Ishikawa (cell line): ENCODE measurements around the gene LEPR.

Experiments
- CEBPB ChIP-seq: IDR thresholded peaks from 2 replicates; pipeline ENCODE4 v1.6.1; 2012
- CREB1 ChIP-seq: IDR thresholded peaks from 2 replicates; pipeline ENCODE4 v1.6.1; 2012; ENCODE audit warnings: low read depth
- EGR1 ChIP-seq: IDR thresholded peaks from 2 replicates; pipeline ENCODE4 v1.6.1; 2012
- EP300 ChIP-seq: IDR thresholded peaks from 2 replicates; pipeline ENCODE4 v1.6.1; 2012; ENCODE audit warnings: borderline replicate concordance
- FOXM1 ChIP-seq: IDR thresholded peaks from 2 replicates; pipeline ENCODE4 v1.6.1; 2012; ENCODE audit warnings: low read depth, borderline replicate concordance
- MAX ChIP-seq: IDR thresholded peaks from 2 replicates; pipeline ENCODE4 v1.6.1; 2012
- NFIC ChIP-seq: IDR thresholded peaks from 2 replicates; pipeline ENCODE4 v1.6.1; 2012
- RAD21 ChIP-seq: IDR thresholded peaks from 2 replicates; pipeline ENCODE4 v1.6.1; 2012; ENCODE audit warnings: low read depth
- REST ChIP-seq: IDR thresholded peaks from 2 replicates; pipeline ENCODE4 v1.6.1; 2012; ENCODE audit warnings: low read depth, mild to moderate bottlenecking
- TAF1 ChIP-seq: IDR thresholded peaks from 2 replicates; pipeline ENCODE4 v1.6.1; 2012; ENCODE audit warnings: low read depth, mild to moderate bottlenecking
- TCF12 ChIP-seq: IDR thresholded peaks from 2 replicates; pipeline ENCODE4 v1.6.1; 2012; ENCODE audit warnings: low read depth
- USF1 ChIP-seq: IDR thresholded peaks from 2 replicates; pipeline ENCODE4 v1.6.1; 2012
- YY1 ChIP-seq: IDR thresholded peaks from 2 replicates; pipeline ENCODE4 v1.6.1; 2012; ENCODE audit warnings: low read depth
- ZBTB7A ChIP-seq: IDR thresholded peaks from 2 replicates; pipeline ENCODE4 v1.6.1; 2012; ENCODE audit warnings: low read depth

- TF ChIP-seq RAD21 (no peak), NFIC (no peak), EP300 (no peak), USF1 (no peak), REST (no peak), EGR1 (no peak), FOXM1 (no peak), TCF12 (no peak), MAX (no peak), ZBTB7A (no peak), CEBPB (no peak), TAF1 (no peak), CREB1 (no peak), YY1 (no peak)
Observed at GRCh38 chr1:65392497-65392896, 28.0 kb upstream of the LEPR start.
